Limb (tissue), 2 donors: ENCODE results near the gene NT5DC4.
"Not testable (repeated sequence)": the region's sequence is repeated elsewhere in the genome, so short reads cannot be mapped to it uniquely, and the experiment has no call there.

Experiments used
- DNase-seq, 2 donors: peaks; one replicate each; pipeline ENCODE4 v3.0.0-alpha.2; 2016; ENCODE audit errors: extremely low spot score in 2 of 2

The NT5DC4 gene

GRCh38 chr2:112699984-112700667 is 20.7 kb upstream of the NT5DC4 start:
- no peak for DNase-seq

GRCh38 chr2:112701052-112701451 is 19.8 kb upstream of the NT5DC4 start:
- DNase-seq = no peak

GRCh38 chr2:112703684-112704083 is 17.1 kb upstream of the NT5DC4 start:
- no peak for DNase-seq

GRCh38 chr2:112705575-112705974 is 15.2 kb upstream of the NT5DC4 start:
- DNase-seq = no peak

- no peak for DNase-seq
These were observed 14.6 kb upstream of the NT5DC4 start for GRCh38 chr2:112706170-112706664.

GRCh38 chr2:112706947-112707346 is 13.9 kb upstream of the NT5DC4 start:
- DNase-seq = not testable (repeated sequence)

GRCh38 chr2:112708968-112709367 is 11.9 kb upstream of the NT5DC4 start:
- no peak for DNase-seq

GRCh38 chr2:112709703-112710102 is 11.1 kb upstream of the NT5DC4 start:
- DNase-seq = no peak

- DNase-seq = no peak
These were observed 9.7 kb upstream of the NT5DC4 start for GRCh38 chr2:112710956-112711750.

GRCh38 chr2:112712465-112712864 is 8.4 kb upstream of the NT5DC4 start:
- DNase-seq = no peak

- no peak for DNase-seq
These were observed 7.8 kb upstream of the NT5DC4 start for GRCh38 chr2:112712903-112713584.

- no peak for DNase-seq
These were observed 7.3 kb upstream of the NT5DC4 start for GRCh38 chr2:112713585-112713925.

- no peak for DNase-seq
These were observed 6.9 kb upstream of the NT5DC4 start for GRCh38 chr2:112713926-112714325.

GRCh38 chr2:112714331-112714730 is 6.5 kb upstream of the NT5DC4 start:
- DNase-seq = no peak

GRCh38 chr2:112714836-112715631 is 5.8 kb upstream of the NT5DC4 start:
- DNase-seq = no peak

GRCh38 chr2:112716094-112716493 is 4.7 kb upstream of the NT5DC4 start:
- not testable (repeated sequence) for DNase-seq

GRCh38 chr2:112716826-112717352 is 3.9 kb upstream of the NT5DC4 start:
- DNase-seq = not testable (repeated sequence)

- DNase-seq = no peak
These were observed 1.9 kb upstream of the NT5DC4 start for GRCh38 chr2:112718863-112719370.

- DNase-seq = no peak
These were observed 1.2 kb downstream of the NT5DC4 start for GRCh38 chr2:112721819-112722522.

GRCh38 chr2:112722816-112723546 is 2.2 kb downstream of the NT5DC4 start:
- DNase-seq = no peak
